Measurements from ENCODE around the gene PCDHB2.

Gene PCDHB2

DNA sequence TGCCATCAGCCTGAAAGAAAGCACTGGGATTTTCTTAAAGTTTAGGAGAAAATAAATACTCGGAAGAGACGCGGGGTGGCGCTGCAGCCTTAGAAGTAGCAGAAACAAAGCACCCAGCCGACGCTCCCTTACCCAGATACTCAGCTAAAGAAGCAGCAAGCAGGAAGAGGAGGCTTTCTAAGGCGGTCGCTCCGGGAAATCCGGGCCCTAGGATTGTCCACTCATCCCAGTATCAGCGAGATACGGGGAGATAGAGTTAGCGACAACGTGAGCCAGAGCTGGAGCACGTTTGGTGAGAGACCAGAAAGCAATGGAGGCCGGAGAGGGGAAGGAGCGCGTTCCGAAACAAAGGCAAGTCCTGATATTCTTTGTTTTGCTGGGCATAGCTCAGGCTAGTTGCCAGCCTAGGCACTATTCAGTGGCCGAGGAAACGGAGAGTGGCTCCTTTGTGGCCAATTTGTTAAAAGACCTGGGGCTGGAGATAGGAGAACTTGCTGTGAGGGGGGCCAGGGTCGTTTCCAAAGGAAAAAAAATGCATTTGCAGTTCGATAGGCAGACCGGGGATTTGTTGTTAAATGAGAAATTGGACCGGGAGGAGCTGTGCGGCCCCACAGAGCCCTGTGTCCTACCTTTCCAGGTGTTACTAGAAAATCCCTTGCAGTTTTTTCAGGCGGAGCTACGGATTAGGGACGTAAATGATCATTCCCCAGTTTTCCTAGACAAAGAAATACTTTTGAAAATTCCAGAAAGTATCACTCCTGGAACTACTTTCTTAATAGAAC, at the start of gene PCDHB2:
Gene PCDHB2, plus strand, starts transcription at position 135 of the 782 bp plus-strand sequence. Its CDS starts 176 bp downstream, at position 311.
- Histone ChIP-seq H3K4me1 (ENCODE audit: insufficient read depth, low read length, poor library complexity, severe bottlenecking) (no peaks in the 10 kb centered on the region), H3K4me3 (ENCODE audit: low read length, poor library complexity, severe bottlenecking) (no peak within 1 kb of the TSS), H3K36me3 (ENCODE audit: insufficient read depth, low read length) (no peaks in the 10 kb centered on the region), H3K27me3 (ENCODE audit: insufficient read depth, low read length, poor library complexity, severe bottlenecking) (no peaks in the 10 kb centered on the region), H3K79me2 (ENCODE audit: insufficient read depth, low read length) (no peaks in the 10 kb centered on the region), H3K9me3 (ENCODE audit: insufficient read depth, low read depth, low read length) (no peaks in the 10 kb centered on the region), H2AFZ (ENCODE audit: low read length) (no peak within 1 kb of the TSS), H3K9me2 (replicated peaks; ENCODE audit: low read depth, low read length) (no peaks in the 10 kb centered on the region), H3K9ac (ENCODE audit: low read depth, low read length, poor library complexity, severe bottlenecking) (no peak within 1 kb of the TSS), H4K20me1 (ENCODE audit: insufficient read depth, low read length, poor library complexity, severe bottlenecking) (no peaks in the 10 kb centered on the region), H3F3A (ENCODE audit: low read depth) (no peaks in the 10 kb centered on the region), H3K4me2 (ENCODE audit: low read depth, low read length, poor library complexity, severe bottlenecking) (no peak within 1 kb of the TSS)
- no peak for TF ChIP-seq CTCF (conservative IDR thresholded peaks at IDR 0.05; ENCODE audit: low read length)
- TF ChIP-seq EZH2phosphoT487 (IDR thresholded peaks at IDR 0.05; ENCODE audit: borderline replicate concordance): no peak

DNA sequence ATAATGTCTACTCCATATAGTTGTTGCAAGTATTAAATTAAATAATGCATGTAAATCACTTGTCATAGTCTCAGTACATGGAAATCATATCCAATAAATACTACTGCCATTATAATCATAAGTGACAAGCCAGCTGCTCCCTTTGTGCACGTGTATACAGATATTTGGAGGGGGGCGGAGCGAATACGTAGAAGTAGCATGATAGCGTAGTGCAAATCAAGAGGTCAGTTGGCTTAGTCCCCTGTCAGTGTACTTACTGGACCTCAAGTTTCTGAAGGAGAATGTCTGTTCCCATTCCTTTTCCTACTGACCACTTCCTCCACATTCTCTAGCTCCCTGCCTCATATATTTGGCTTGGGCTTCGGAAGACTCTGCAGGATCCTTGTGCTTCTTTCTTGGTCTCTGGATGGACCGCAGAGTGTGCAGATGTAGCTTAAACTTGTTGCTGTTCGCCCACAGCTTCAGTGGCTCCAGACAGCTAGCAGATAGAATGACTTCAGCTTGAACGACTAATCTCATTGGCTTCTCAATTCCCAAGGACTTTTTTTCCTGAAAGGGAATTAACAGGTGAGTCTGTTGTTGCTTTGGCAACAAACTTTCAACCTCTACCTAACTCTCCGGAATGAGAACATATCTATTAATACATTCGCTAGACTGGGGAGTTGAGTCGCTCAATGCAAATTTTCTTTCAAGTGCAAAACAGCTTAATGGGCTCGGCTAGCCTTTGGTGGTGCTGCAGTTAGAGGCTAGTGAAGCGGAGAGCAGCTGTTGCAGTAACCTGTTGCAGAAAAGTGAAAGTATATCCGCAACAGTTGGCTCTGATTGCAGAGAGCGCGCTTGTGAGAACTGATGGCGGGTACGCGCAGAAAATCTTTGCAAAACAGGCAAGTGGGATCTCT, 43.5 kb upstream of the PCDHB2 start, which contains the start of gene PCDHB1:
Gene PCDHB1, plus strand, starts transcription at position 753 of the 899 bp plus-strand sequence. Its CDS starts 97 bp downstream, at position 850.
- H3K4me2 ChIP-seq (ENCODE audit: low read depth, low read length, poor library complexity, severe bottlenecking): no peak within 1 kb of the TSS

DNA sequence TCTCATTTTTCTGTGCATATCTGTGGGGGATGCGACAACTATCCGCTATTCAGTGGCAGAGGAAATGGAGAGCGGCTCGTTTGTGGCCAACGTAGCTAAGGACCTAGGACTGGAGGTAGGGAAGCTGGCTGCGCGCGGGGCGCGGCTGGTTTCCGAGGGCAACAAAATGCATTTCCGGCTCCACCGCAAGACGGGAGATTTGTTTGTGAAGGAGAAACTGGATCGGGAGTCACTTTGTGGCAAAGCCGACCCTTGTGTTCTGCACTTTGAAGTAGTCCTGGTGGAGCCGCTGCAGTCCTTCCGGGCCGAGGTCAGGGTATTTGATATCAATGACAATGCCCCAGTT, 42.9 kb upstream of the PCDHB2 start:
- no peaks in the 10 kb centered on the region; the same call in 1 of the 2 replicates for H3K9me3 ChIP-seq (ENCODE audit: insufficient read depth, low read depth, low read length)
- H3K4me2 ChIP-seq (ENCODE audit: low read depth, low read length, poor library complexity, severe bottlenecking): no peak overlapping the region
- H3K27me3 ChIP-seq (ENCODE audit: insufficient read depth, low read length, poor library complexity, severe bottlenecking): no peaks in the 10 kb centered on the region
- H3F3A ChIP-seq (ENCODE audit: low read depth): no peaks in the 10 kb centered on the region
- no peaks in the 10 kb centered on the region for H3K4me1 ChIP-seq (ENCODE audit: insufficient read depth, low read length, poor library complexity, severe bottlenecking)
- no peaks in the 10 kb centered on the region for H3K79me2 ChIP-seq (ENCODE audit: insufficient read depth, low read length)
- no peak for TF ChIP-seq EZH2phosphoT487 (IDR thresholded peaks at IDR 0.05; ENCODE audit: borderline replicate concordance)
- TF ChIP-seq CTCF (conservative IDR thresholded peaks at IDR 0.05; ENCODE audit: low read length): no peak
- H4K20me1 ChIP-seq (ENCODE audit: insufficient read depth, low read length, poor library complexity, severe bottlenecking): no peaks in the 10 kb centered on the region
- H3K9ac ChIP-seq (ENCODE audit: low read depth, low read length, poor library complexity, severe bottlenecking): no peak overlapping the region
- H3K9me2 ChIP-seq (replicated peaks; ENCODE audit: low read depth, low read length): no peaks in the 10 kb centered on the region
- H3K4me3 ChIP-seq (ENCODE audit: low read length, poor library complexity, severe bottlenecking): no peak overlapping the region
- H3K36me3 ChIP-seq (ENCODE audit: insufficient read depth, low read length): no peaks in the 10 kb centered on the region
- H2AFZ ChIP-seq (ENCODE audit: low read length): no peak overlapping the region

More for the DNA sequence above, 43.5 kb upstream of the PCDHB2 start, which contains the start of gene PCDHB1:
- H3K9me3 ChIP-seq (ENCODE audit: insufficient read depth, low read depth, low read length): no peaks in the 10 kb centered on the region; the same call in 1 of the 2 replicates
- no peak within 1 kb of the TSS for H3K9ac ChIP-seq (ENCODE audit: low read depth, low read length, poor library complexity, severe bottlenecking)
- H3K79me2 ChIP-seq (ENCODE audit: insufficient read depth, low read length): no peaks in the 10 kb centered on the region
- no peaks in the 10 kb centered on the region for H3K27me3 ChIP-seq (ENCODE audit: insufficient read depth, low read length, poor library complexity, severe bottlenecking)
- H3K4me3 ChIP-seq (ENCODE audit: low read length, poor library complexity, severe bottlenecking): no peak within 1 kb of the TSS
- no peaks in the 10 kb centered on the region for H3F3A ChIP-seq (ENCODE audit: low read depth)
- H3K9me2 ChIP-seq (replicated peaks; ENCODE audit: low read depth, low read length): no peaks in the 10 kb centered on the region
- H3K36me3 ChIP-seq (ENCODE audit: insufficient read depth, low read length): no peaks in the 10 kb centered on the region
- no peak within 1 kb of the TSS for H2AFZ ChIP-seq (ENCODE audit: low read length)
- no peaks in the 10 kb centered on the region for H3K4me1 ChIP-seq (ENCODE audit: insufficient read depth, low read length, poor library complexity, severe bottlenecking)
- H4K20me1 ChIP-seq (ENCODE audit: insufficient read depth, low read length, poor library complexity, severe bottlenecking): no peaks in the 10 kb centered on the region
- no peak for TF ChIP-seq CTCF (conservative IDR thresholded peaks at IDR 0.05; ENCODE audit: low read length)
